ENCODE measurements around the gene SLC1A4. TPM values are rescaled to one million over a fixed set of nuclear protein-coding genes. Genes with fewer than 3 reads are reported as not detected.

The SLC1A4 gene
- total RNA-seq, 1 donor from 2014 or later, result 139 TPM

DNA sequence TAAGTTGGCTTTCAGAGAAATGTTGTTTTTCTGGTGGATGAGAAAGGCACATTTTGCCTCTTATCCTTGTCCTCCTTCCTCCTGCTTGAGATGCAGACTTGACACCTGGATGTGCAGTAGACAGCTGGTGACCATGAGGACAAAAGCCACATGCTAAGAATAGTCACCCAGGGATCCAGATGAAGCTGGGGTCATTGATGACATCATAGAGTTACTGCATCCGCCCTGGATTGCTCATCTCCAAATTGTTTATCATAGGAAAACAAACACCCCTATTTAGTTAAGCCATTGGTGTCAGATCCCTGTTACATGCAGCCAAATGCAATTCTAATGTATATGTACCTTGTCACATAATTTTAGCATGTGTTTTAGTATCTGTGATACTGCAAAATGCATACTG, 16.3 kb upstream of the SLC1A4 start:
- TF ChIP-seq, protein P1, sequence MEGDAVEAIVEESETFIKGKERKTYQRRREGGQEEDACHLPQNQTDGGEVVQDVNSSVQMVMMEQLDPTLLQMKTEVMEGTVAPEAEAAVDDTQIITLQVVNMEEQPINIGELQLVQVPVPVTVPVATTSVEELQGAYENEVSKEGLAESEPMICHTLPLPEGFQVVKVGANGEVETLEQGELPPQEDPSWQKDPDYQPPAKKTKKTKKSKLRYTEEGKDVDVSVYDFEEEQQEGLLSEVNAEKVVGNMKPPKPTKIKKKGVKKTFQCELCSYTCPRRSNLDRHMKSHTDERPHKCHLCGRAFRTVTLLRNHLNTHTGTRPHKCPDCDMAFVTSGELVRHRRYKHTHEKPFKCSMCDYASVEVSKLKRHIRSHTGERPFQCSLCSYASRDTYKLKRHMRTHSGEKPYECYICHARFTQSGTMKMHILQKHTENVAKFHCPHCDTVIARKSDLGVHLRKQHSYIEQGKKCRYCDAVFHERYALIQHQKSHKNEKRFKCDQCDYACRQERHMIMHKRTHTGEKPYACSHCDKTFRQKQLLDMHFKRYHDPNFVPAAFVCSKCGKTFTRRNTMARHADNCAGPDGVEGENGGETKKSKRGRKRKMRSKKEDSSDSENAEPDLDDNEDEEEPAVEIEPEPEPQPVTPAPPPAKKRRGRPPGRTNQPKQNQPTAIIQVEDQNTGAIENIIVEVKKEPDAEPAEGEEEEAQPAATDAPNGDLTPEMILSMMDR (IDR thresholded peaks at IDR 0.05), result no peak
- Mint-ChIP-seq H3K4me3 (ENCODE audit: unreplicated experiment) (no peak overlapping the region), H3K9me3 (ENCODE audit: low read depth) (no peaks in the 10 kb centered on the region), H3K27ac (ENCODE audit: unreplicated experiment) (no peak overlapping the region), H3K27me3 (ENCODE audit: low read depth) (no peaks in the 10 kb centered on the region), H3K4me1 (ENCODE audit: low read depth) (peaks cover 42% of the 10 kb centered on the region), H3K36me3 (ENCODE audit: low read depth) (no peaks in the 10 kb centered on the region)
- DNase-seq (ENCODE audit: low spot score), result no peak

DNA sequence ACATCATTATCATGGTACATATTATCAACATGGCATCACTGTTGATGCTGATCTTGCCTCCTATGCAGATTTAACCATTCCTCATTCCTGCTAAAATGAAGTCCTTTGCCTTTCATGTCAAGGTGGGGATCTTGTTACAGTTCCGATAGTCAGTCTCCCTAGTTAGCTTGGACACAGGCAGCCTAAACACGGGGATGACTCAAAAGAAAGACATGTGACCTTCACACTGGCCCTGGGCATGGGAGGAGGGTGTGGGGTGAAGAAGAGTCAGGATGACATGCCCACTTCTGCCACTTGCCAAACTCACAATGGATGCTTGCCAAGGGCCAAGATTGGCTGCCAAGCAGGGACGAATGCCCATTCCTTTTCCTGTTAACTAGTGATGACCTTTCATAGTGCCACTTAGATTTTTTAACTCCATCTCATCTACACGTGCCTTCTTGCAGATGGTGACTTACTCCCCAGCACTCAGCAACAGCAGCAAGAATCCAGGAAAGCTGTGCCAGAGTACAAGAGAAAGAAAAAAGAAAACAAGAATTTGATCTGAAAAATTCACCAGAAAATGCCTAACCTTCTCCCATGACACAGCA, 13.9 kb upstream of the SLC1A4 start:
- peak overlapping the region; percentile 84 for H3K27ac Mint-ChIP-seq (ENCODE audit: unreplicated experiment)
- H3K27me3 Mint-ChIP-seq (ENCODE audit: low read depth), result no peaks in the 10 kb centered on the region
- no peak for DNase-seq (ENCODE audit: low spot score)
- H3K9me3 Mint-ChIP-seq (ENCODE audit: low read depth), result no peaks in the 10 kb centered on the region
- H3K4me3 Mint-ChIP-seq (ENCODE audit: unreplicated experiment), result peak overlapping the region; percentile 22
- H3K36me3 Mint-ChIP-seq (ENCODE audit: low read depth), result no peaks in the 10 kb centered on the region
- H3K4me1 Mint-ChIP-seq (ENCODE audit: low read depth), result peaks cover 61% of the 10 kb centered on the region
- TF ChIP-seq, protein P1 (IDR thresholded peaks at IDR 0.05), result no peak

DNA sequence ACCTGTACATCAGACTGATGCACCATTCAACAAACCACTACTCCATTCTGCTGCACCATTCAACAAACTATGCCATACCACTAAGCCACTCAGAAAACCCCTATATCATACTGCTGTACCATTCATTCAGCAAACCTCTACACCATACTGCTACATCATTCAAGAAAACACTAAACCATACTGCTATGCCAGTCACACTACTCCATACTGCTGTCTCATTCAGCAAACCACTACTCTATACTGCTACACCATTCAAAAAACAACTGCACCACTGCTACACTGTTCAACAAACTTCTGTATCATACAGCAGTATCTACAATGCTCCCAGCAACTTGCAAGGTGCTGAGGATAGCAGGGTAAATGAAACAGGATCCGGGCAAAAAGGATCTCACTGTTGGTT, 12.9 kb upstream of the SLC1A4 start:
- Mint-ChIP-seq H3K27me3 (ENCODE audit: low read depth) (no peaks in the 10 kb centered on the region), H3K27ac (ENCODE audit: unreplicated experiment) (peak overlapping the region; percentile 69), H3K36me3 (ENCODE audit: low read depth) (no peaks in the 10 kb centered on the region), H3K4me1 (ENCODE audit: low read depth) (peaks cover 61% of the 10 kb centered on the region), H3K4me3 (ENCODE audit: unreplicated experiment) (no peak overlapping the region), H3K9me3 (ENCODE audit: low read depth) (no peaks in the 10 kb centered on the region)
- DNase-seq (ENCODE audit: low spot score), result no peak
- TF ChIP-seq, protein P1 (IDR thresholded peaks at IDR 0.05), result no peak

DNA sequence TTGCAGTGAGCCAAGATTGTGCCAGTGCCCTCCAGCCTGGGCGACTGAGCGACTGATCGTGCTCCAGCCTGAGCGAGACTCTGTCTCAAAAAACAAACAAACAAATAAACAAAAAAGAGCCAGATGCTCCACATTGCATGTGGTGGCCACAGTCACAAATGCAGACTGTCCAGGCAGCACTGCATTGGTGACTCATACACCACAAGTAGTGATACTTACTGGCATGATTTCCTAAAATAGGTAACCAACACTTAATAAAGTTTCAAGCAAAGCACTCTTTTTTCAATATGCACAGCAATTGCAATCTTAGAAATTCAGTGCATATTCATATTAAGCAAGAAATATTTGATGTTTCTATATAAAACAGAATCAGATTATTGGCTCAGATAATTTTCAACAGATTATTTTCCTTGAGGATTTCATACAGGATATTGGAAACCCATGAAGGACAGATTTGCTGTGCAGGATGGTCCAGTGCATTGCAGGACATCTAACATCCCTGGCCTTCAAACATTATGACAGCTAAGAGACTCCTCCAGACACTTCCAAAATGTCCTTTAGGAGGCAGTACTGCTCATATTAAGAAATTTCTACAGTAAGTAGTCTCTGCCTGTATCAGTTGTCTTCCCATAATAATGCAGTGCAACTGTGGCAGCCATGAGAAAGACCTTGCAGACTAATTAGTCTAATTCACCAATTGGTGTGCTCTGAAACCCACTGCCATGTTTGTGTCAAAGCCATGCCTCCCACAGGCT, 10.5 kb upstream of the SLC1A4 start:
- Mint-ChIP-seq H3K36me3 (ENCODE audit: low read depth) (no peaks in the 10 kb centered on the region), H3K27ac (ENCODE audit: unreplicated experiment) (no peak overlapping the region), H3K4me3 (ENCODE audit: unreplicated experiment) (no peak overlapping the region), H3K4me1 (ENCODE audit: low read depth) (peaks cover 54% of the 10 kb centered on the region), H3K9me3 (ENCODE audit: low read depth) (no peaks in the 10 kb centered on the region), H3K27me3 (ENCODE audit: low read depth) (no peaks in the 10 kb centered on the region)
- TF ChIP-seq, protein P1 (IDR thresholded peaks at IDR 0.05), result peak; percentile 65
- DNase-seq (ENCODE audit: low spot score), result no peak

DNA sequence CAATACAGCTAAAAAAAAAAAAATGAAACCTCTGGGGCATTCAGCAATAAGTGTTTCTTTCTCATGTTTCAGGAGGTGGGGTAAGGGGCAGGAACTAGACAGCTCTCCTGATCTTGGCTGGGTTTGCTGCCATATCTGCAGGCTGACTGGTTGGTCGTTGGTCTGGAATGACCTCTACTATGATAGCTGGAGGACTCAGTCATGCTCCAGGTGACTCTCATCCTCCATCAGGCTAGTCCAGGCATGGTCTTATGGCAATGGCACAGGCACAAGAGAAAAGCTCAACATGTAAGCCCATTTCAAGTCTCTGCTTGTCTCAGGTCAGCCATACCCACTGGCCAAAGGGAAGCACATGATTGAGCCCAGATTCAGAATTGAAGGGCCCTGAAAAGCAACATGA, 9.5 kb upstream of the SLC1A4 start:
- Mint-ChIP-seq H3K4me1 (ENCODE audit: low read depth) (peaks cover 45% of the 10 kb centered on the region), H3K27me3 (ENCODE audit: low read depth) (no peaks in the 10 kb centered on the region)

More for the DNA sequence above, 9.5 kb upstream of the SLC1A4 start:
- TF ChIP-seq, protein P1 (IDR thresholded peaks at IDR 0.05), result no peak
- Mint-ChIP-seq H3K4me3 (ENCODE audit: unreplicated experiment) (no peak overlapping the region), H3K36me3 (ENCODE audit: low read depth) (no peaks in the 10 kb centered on the region), H3K27ac (ENCODE audit: unreplicated experiment) (no peak overlapping the region), H3K9me3 (ENCODE audit: low read depth) (no peaks in the 10 kb centered on the region)
- no peak for DNase-seq (ENCODE audit: low spot score)

Data from chondrocyte (in vitro differentiated cells).